WERI-Rb-1 (cell line): ENCODE data around the gene PEX26.
"Not testable (repeated sequence)": the region's sequence is repeated elsewhere in the genome, so short reads cannot be mapped to it uniquely, and the experiment has no call there.

ENCODE experiments used
- DNase-seq: peaks from one replicate; pipeline ENCODE4 v3.0.0-alpha.2; 2020
- H3K27ac ChIP-seq: fragments of 250-450 bp; sonication (Bioruptor Pico); 2 replicates; pipeline ENCODE4 v1.5.1; 2020; ENCODE audit warnings: mild to moderate bottlenecking, moderate library complexity
- H3K27me3 ChIP-seq: fragments of 250-450 bp; sonication (Bioruptor Pico); 2 replicates; pipeline ENCODE4 v1.5.1; 2021; ENCODE audit warnings: mild to moderate bottlenecking, low read depth, moderate library complexity; ENCODE audit not compliant: insufficient read depth, severe bottlenecking
- H3K36me3 ChIP-seq: fragments of 250-450 bp; sonication (Bioruptor Pico); 2 replicates; pipeline ENCODE4 v1.5.1; 2020; ENCODE audit warnings: mild to moderate bottlenecking, moderate library complexity
- H3K4me3 ChIP-seq: 2 replicates; pipeline ENCODE4 v1.5.1; 2011; ENCODE audit warnings: low read depth, mild to moderate bottlenecking, control low read depth, low read length
- H3K9me3 ChIP-seq: fragments of 250-450 bp; sonication (Bioruptor Pico); 2 replicates; pipeline ENCODE4 v1.5.1; 2021; ENCODE audit warnings: mild to moderate bottlenecking, moderate library complexity; ENCODE audit not compliant: severe bottlenecking
- TF ChIP-seq, protein P1 (sequence below): IDR thresholded peaks from 2 replicates; pipeline ENCODE4 v1.5.1; 2011; ENCODE audit warnings: low read depth, mild to moderate bottlenecking, control low read depth, inconsistent platforms, low read length

The PEX26 gene

GRCh38 chr22:18121954-18122554 lies 44.3 kb downstream of the PEX26 start:
- Histone ChIP-seq H3K27me3 (no peaks in the 10 kb centered on the region), H3K9me3 (no peaks in the 10 kb centered on the region), H3K27ac (no peak overlapping the region), H3K36me3 (no peaks in the 10 kb centered on the region), H3K4me3 (no peak overlapping the region)
- TF ChIP-seq, protein P1, sequence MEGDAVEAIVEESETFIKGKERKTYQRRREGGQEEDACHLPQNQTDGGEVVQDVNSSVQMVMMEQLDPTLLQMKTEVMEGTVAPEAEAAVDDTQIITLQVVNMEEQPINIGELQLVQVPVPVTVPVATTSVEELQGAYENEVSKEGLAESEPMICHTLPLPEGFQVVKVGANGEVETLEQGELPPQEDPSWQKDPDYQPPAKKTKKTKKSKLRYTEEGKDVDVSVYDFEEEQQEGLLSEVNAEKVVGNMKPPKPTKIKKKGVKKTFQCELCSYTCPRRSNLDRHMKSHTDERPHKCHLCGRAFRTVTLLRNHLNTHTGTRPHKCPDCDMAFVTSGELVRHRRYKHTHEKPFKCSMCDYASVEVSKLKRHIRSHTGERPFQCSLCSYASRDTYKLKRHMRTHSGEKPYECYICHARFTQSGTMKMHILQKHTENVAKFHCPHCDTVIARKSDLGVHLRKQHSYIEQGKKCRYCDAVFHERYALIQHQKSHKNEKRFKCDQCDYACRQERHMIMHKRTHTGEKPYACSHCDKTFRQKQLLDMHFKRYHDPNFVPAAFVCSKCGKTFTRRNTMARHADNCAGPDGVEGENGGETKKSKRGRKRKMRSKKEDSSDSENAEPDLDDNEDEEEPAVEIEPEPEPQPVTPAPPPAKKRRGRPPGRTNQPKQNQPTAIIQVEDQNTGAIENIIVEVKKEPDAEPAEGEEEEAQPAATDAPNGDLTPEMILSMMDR: no peak
- no peak for DNase-seq

DNA sequence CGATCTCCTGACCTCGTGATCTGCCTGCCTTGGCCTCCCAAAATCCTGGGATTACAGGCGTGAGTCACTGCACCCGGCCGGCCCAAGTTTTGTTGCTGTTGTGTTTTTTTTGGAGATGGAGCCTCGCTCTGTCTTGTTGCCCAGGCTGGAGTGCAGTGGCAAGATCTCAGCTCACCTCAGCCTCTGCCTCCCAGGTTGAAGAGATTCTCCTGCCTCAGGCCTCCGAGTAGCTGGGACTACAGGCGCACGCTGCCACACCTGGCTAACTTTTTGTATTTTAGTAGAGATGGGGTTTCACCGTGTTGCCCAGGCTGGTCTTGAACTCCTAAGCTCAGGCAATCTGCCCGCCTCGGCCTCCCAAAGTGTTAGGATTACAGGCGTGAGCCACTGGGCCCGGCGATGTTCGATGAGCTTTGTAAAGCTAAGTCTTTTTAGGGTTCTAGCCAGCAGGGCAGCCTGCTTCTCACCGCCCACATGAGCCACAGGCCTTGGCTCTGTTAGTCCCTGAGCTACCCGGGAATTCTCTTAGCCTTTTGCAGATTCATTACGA lies 45.8 kb downstream of the PEX26 start:
- not testable (repeated sequence) for H3K4me3 ChIP-seq, DNase-seq

DNA sequence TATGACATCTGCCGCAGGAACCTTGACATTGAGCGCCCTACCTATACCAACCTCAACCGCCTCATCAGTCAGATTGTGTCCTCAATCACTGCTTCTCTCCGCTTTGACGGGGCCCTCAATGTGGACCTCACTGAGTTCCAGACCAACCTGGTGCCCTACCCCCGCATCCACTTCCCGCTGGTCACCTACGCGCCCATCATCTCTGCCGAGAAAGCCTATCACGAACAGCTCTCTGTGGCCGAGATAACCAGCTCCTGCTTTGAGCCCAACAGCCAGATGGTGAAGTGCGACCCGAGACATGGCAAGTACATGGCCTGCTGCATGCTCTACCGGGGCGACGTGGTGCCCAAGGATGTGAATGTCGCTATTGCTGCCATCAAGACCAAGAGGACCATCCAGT lies 48.8 kb downstream of the PEX26 start:
- Histone ChIP-seq H3K27me3 (no peaks in the 10 kb centered on the region), H3K36me3 (no peaks in the 10 kb centered on the region), H3K9me3 (no peaks in the 10 kb centered on the region), H3K27ac (no peak overlapping the region), H3K4me3 (no peak overlapping the region)
- DNase-seq: no peak
- TF ChIP-seq, protein P1: no peak

More for the DNA sequence above, 45.8 kb downstream of the PEX26 start:
- H3K36me3 ChIP-seq, H3K27me3 ChIP-seq, H3K27ac ChIP-seq, H3K9me3 ChIP-seq: not testable (repeated sequence)

DNA sequence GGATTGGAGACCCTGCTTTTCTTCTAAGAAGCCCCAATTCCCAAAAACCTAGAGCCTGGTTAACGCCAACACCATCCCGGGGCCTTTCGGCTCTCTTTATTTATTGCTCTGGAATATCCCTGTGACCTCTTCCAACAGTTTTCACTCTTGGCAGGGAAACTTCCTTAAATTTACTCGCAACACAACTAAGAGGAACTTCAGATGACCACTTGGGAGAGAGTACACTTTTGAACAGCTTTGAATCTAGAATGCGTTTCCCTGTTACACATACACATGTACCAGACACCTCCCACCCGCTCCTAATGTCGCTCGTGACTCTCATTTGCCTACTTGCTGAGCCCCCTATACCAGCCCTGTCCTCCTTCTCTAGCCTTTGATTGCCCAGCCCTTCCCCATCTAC lies 52.2 kb downstream of the PEX26 start:
- Histone ChIP-seq H3K36me3 (no peaks in the 10 kb centered on the region), H3K27me3 (no peaks in the 10 kb centered on the region), H3K27ac (no peak overlapping the region), H3K9me3 (no peaks in the 10 kb centered on the region), H3K4me3 (no peak overlapping the region)
- TF ChIP-seq, protein P1: no peak
- DNase-seq: no peak

GRCh38 chr22:18130699-18131429 lies 53.1 kb downstream of the PEX26 start:
- no peak overlapping the region for H3K4me3 ChIP-seq
- TF ChIP-seq, protein P1: no peak
- H3K36me3 ChIP-seq: no peaks in the 10 kb centered on the region
- no peak for DNase-seq
- no peaks in the 10 kb centered on the region for H3K27me3 ChIP-seq
- H3K9me3 ChIP-seq: no peaks in the 10 kb centered on the region
- H3K27ac ChIP-seq: no peak overlapping the region

DNA sequence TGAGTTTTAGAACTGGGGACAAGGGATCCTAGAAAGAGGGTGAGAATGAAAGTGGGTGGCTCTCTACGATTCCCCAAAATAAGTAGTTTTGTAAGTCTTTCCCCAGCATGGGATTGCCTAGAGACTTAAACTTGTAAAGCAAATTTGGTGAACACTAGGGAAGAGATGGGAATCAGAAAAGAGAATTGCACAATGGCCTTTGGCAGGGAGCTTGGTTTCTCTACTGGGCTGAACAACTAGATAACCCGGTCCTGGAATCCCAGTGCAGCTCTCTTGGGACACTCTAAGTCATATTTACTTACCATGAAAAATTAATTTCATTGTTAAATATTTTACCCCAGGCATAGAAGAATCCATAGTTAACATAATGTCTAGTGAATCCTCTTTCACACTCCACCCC lies 55.7 kb downstream of the PEX26 start:
- no peak for DNase-seq
- no peaks in the 10 kb centered on the region for H3K36me3 ChIP-seq
- no peak overlapping the region for H3K27ac ChIP-seq
- no peaks in the 10 kb centered on the region for H3K9me3 ChIP-seq
- H3K27me3 ChIP-seq: no peaks in the 10 kb centered on the region
- TF ChIP-seq, protein P1: no peak
- H3K4me3 ChIP-seq: no peak overlapping the region
